Measurements from ENCODE around the gene WWP2. TPM values are rescaled to one million over a fixed set of nuclear protein-coding genes. Genes with fewer than 3 reads are reported as not detected.

WWP2 gene
- 10 to 100 TPM; 32.4 to 44.6 (median 35.4) TPM for polyA plus RNA-seq
- long read RNA-seq, donor 1, result 0 reads
- long read RNA-seq, donor 2, full-length matches to known transcripts, result 3 of 3 reads
- long read RNA-seq, donor 2, partial matches to known transcripts, result 0 of 3 reads
- long read RNA-seq, donor 2, other reads (novel, unspliced or antisense), result 0 of 3 reads
- long read RNA-seq, donor 3, full-length matches to known transcripts, result 1 of 1 reads
- long read RNA-seq, donor 3, partial matches to known transcripts, result 0 of 1 reads
- long read RNA-seq, donor 3, other reads (novel, unspliced or antisense), result 0 of 1 reads
- long read RNA-seq, donor 4, result 0 reads
- long read RNA-seq, donor 5, partial matches to known transcripts, result 0 of 1 reads
- long read RNA-seq, donor 5, other reads (novel, unspliced or antisense), result 0 of 1 reads
- long read RNA-seq, donor 6, partial matches to known transcripts, result 5 of 7 reads
- long read RNA-seq, donor 6, other reads (novel, unspliced or antisense), result 0 of 7 reads
- long read RNA-seq, donor 7, partial matches to known transcripts, result 0 of 1 reads
- long read RNA-seq, donor 7, other reads (novel, unspliced or antisense), result 0 of 1 reads
- long read RNA-seq, donor 8, result 0 reads
- long read RNA-seq, donor 9, full-length matches to known transcripts, result 1 of 1 reads
- long read RNA-seq, donor 9, partial matches to known transcripts, result 0 of 1 reads
- long read RNA-seq, donor 9, other reads (novel, unspliced or antisense), result 0 of 1 reads
- long read RNA-seq, donor 10, full-length matches to known transcripts, result 1 of 11 reads
- long read RNA-seq, donor 10, partial matches to known transcripts, result 10 of 11 reads
- long read RNA-seq, donor 10, other reads (novel, unspliced or antisense), result 0 of 11 reads

GRCh38 chr16:69761983-69762813 is at the start of gene WWP2:
Gene WWP2, plus strand, starts transcription at chr16:69762332. Its CDS starts 24,679 bp downstream, at chr16:69787011.
- DNase-seq, result peak; percentile 82 to 87
- WGBS, 3 donors, result 1% methylated on average over 47 to 68 of the region's 68 CpGs
- H3K27me3 ChIP-seq (ENCODE audit: control insufficient read depth in 3 of 3, insufficient read depth in 3 of 3, low read length in 3 of 3), result no peaks in the 10 kb centered on the region
- H3K4me3 ChIP-seq (ENCODE audit: low read depth in 1 of 3, low read length in 3 of 3), result peak within 1 kb of the TSS; percentile 82 to 100 (median 96)
- H3K4me1 ChIP-seq (ENCODE audit: control insufficient read depth in 3 of 3, insufficient read depth in 2 of 3, low read depth in 1 of 3, low read length in 2 of 3), result peaks cover 0 to 11% (median 4%) of the 10 kb centered on the region in 3 donors
- H3K36me3 ChIP-seq (ENCODE audit: control insufficient read depth in 3 of 3, insufficient read depth in 2 of 3, low read depth in 1 of 3, low read length in 3 of 3), result peaks cover 0 to 8% (median 0%) of the 10 kb centered on the region in 3 donors
- H3K9me3 ChIP-seq (ENCODE audit: control insufficient read depth in 2 of 2, insufficient read depth in 1 of 2, low read depth in 1 of 2, low read length in 1 of 2), result no peaks in the 10 kb centered on the region
- FAIRE-seq, result no peak
- H3K27ac ChIP-seq (ENCODE audit: low read depth in 1 of 3, low read length in 2 of 3), result peak within 1 kb of the TSS; percentile 92 to 98 (median 93)

- no peak for DNase-seq
- Histone ChIP-seq H3K36me3 (ENCODE audit: control insufficient read depth in 3 of 3, insufficient read depth in 2 of 3, low read depth in 1 of 3, low read length in 3 of 3) (peaks cover 3 to 42% (median 4%) of the 10 kb centered on the region in 3 donors), H3K27me3 (ENCODE audit: control insufficient read depth in 3 of 3, insufficient read depth in 3 of 3, low read length in 3 of 3) (no peaks in the 10 kb centered on the region), H3K27ac (ENCODE audit: low read depth in 1 of 3, low read length in 2 of 3) (no peak overlapping the region), H3K4me3 (ENCODE audit: low read depth in 1 of 3, low read length in 3 of 3) (no peak overlapping the region), H3K4me1 (ENCODE audit: control insufficient read depth in 3 of 3, insufficient read depth in 2 of 3, low read depth in 1 of 3, low read length in 2 of 3) (no peaks in the 10 kb centered on the region), H3K9me3 (ENCODE audit: control insufficient read depth in 2 of 2, insufficient read depth in 1 of 2, low read depth in 1 of 2, low read length in 1 of 2) (no peaks in the 10 kb centered on the region)
- 91 to 95% (median 92%) methylated on average over 9 of the region's 9 CpGs for WGBS, 3 donors
- no peak for FAIRE-seq
Observed at GRCh38 chr16:69712914-69713581, 49.1 kb upstream of the WWP2 start.

GRCh38 chr16:69717066-69717465 is 45.1 kb upstream of the WWP2 start:
- peaks cover 4 to 36% (median 6%) of the 10 kb centered on the region in 3 donors for H3K36me3 ChIP-seq (ENCODE audit: control insufficient read depth in 3 of 3, insufficient read depth in 2 of 3, low read depth in 1 of 3, low read length in 3 of 3)
- no peaks in the 10 kb centered on the region for H3K9me3 ChIP-seq (ENCODE audit: control insufficient read depth in 2 of 2, insufficient read depth in 1 of 2, low read depth in 1 of 2, low read length in 1 of 2)
- H3K27ac ChIP-seq (ENCODE audit: low read depth in 1 of 3, low read length in 2 of 3), result no peak overlapping the region
- H3K4me3 ChIP-seq (ENCODE audit: low read depth in 1 of 3, low read length in 3 of 3), result no peak overlapping the region
- no peak for DNase-seq
- peaks cover 0 to under 1% (median 0%) of the 10 kb centered on the region in 3 donors for H3K4me1 ChIP-seq (ENCODE audit: control insufficient read depth in 3 of 3, insufficient read depth in 2 of 3, low read depth in 1 of 3, low read length in 2 of 3)
- 88 to 91% (median 89%) methylated on average over 6 of the region's 6 CpGs for WGBS, 3 donors
- no peaks in the 10 kb centered on the region for H3K27me3 ChIP-seq (ENCODE audit: control insufficient read depth in 3 of 3, insufficient read depth in 3 of 3, low read length in 3 of 3)
- no peak for FAIRE-seq

- H3K36me3 ChIP-seq (ENCODE audit: control insufficient read depth in 3 of 3, insufficient read depth in 2 of 3, low read depth in 1 of 3, low read length in 3 of 3), result peaks cover 2 to 25% (median 3%) of the 10 kb centered on the region in 3 donors
- no peaks in the 10 kb centered on the region for H3K9me3 ChIP-seq (ENCODE audit: control insufficient read depth in 2 of 2, insufficient read depth in 1 of 2, low read depth in 1 of 2, low read length in 1 of 2)
- no peak overlapping the region for H3K27ac ChIP-seq (ENCODE audit: low read depth in 1 of 3, low read length in 2 of 3)
- FAIRE-seq (no peak), DNase-seq (no peak)
- WGBS, 3 donors, result 81 to 85% (median 83%) methylated on average over 10 of the region's 10 CpGs
- H3K4me1 ChIP-seq (ENCODE audit: control insufficient read depth in 3 of 3, insufficient read depth in 2 of 3, low read depth in 1 of 3, low read length in 2 of 3), result peaks cover 0 to 9% (median 0%) of the 10 kb centered on the region in 3 donors
- H3K4me3 ChIP-seq (ENCODE audit: low read depth in 1 of 3, low read length in 3 of 3), result no peak overlapping the region
- H3K27me3 ChIP-seq (ENCODE audit: control insufficient read depth in 3 of 3, insufficient read depth in 3 of 3, low read length in 3 of 3), result no peaks in the 10 kb centered on the region
Observed at GRCh38 chr16:69718111-69718764, 43.9 kb upstream of the WWP2 start.

GRCh38 chr16:69720822-69721430 is 41.2 kb upstream of the WWP2 start:
- FAIRE-seq (no peak), DNase-seq (no peak)
- Histone ChIP-seq H3K27ac (ENCODE audit: low read depth in 1 of 3, low read length in 2 of 3) (no peak overlapping the region), H3K9me3 (ENCODE audit: control insufficient read depth in 2 of 2, insufficient read depth in 1 of 2, low read depth in 1 of 2, low read length in 1 of 2) (no peaks in the 10 kb centered on the region), H3K27me3 (ENCODE audit: control insufficient read depth in 3 of 3, insufficient read depth in 3 of 3, low read length in 3 of 3) (no peaks in the 10 kb centered on the region), H3K36me3 (ENCODE audit: control insufficient read depth in 3 of 3, insufficient read depth in 2 of 3, low read depth in 1 of 3, low read length in 3 of 3) (peaks cover 0 to 14% (median 3%) of the 10 kb centered on the region in 3 donors), H3K4me1 (ENCODE audit: control insufficient read depth in 3 of 3, insufficient read depth in 2 of 3, low read depth in 1 of 3, low read length in 2 of 3) (peaks cover 0 to 27% (median 1%) of the 10 kb centered on the region in 3 donors), H3K4me3 (ENCODE audit: low read depth in 1 of 3, low read length in 3 of 3) (no peak overlapping the region)
- WGBS, 3 donors, result 72 to 87% (median 81%) methylated on average over 10 of the region's 10 CpGs

- Histone ChIP-seq H3K4me1 (ENCODE audit: control insufficient read depth in 3 of 3, insufficient read depth in 2 of 3, low read depth in 1 of 3, low read length in 2 of 3) (peaks cover 0 to 27% (median 1%) of the 10 kb centered on the region in 3 donors), H3K27me3 (ENCODE audit: control insufficient read depth in 3 of 3, insufficient read depth in 3 of 3, low read length in 3 of 3) (no peaks in the 10 kb centered on the region), H3K27ac (ENCODE audit: low read depth in 1 of 3, low read length in 2 of 3) (no peak overlapping the region), H3K9me3 (ENCODE audit: control insufficient read depth in 2 of 2, insufficient read depth in 1 of 2, low read depth in 1 of 2, low read length in 1 of 2) (no peaks in the 10 kb centered on the region), H3K4me3 (ENCODE audit: low read depth in 1 of 3, low read length in 3 of 3) (no peak overlapping the region), H3K36me3 (ENCODE audit: control insufficient read depth in 3 of 3, insufficient read depth in 2 of 3, low read depth in 1 of 3, low read length in 3 of 3) (peaks cover 0 to 12% (median 3%) of the 10 kb centered on the region in 3 donors)
- DNase-seq (no peak), FAIRE-seq (no peak)
- 58 to 92% (median 88%) methylated on average over 5 to 6 of the region's 6 CpGs for WGBS, 3 donors
Observed at GRCh38 chr16:69721441-69721957, 40.6 kb upstream of the WWP2 start.

- no peaks in the 10 kb centered on the region for H3K36me3 ChIP-seq (ENCODE audit: control insufficient read depth in 3 of 3, insufficient read depth in 2 of 3, low read depth in 1 of 3, low read length in 3 of 3)
- FAIRE-seq, result no peak
- peaks cover 0 to 34% (median 1%) of the 10 kb centered on the region in 3 donors for H3K4me1 ChIP-seq (ENCODE audit: control insufficient read depth in 3 of 3, insufficient read depth in 2 of 3, low read depth in 1 of 3, low read length in 2 of 3)
- no peaks in the 10 kb centered on the region for H3K9me3 ChIP-seq (ENCODE audit: control insufficient read depth in 2 of 2, insufficient read depth in 1 of 2, low read depth in 1 of 2, low read length in 1 of 2)
- H3K27ac ChIP-seq (ENCODE audit: low read depth in 1 of 3, low read length in 2 of 3), result peak overlapping the region; percentile 75 to 95 (median 86)
- H3K27me3 ChIP-seq (ENCODE audit: control insufficient read depth in 3 of 3, insufficient read depth in 3 of 3, low read length in 3 of 3), result no peaks in the 10 kb centered on the region
- H3K4me3 ChIP-seq (ENCODE audit: low read depth in 1 of 3, low read length in 3 of 3), result no peak overlapping the region
- DNase-seq, result peak in 1 of 2 donors; percentile 20
- WGBS, 3 donors, result 44 to 78% (median 70%) methylated on average over 2 of the region's 2 CpGs
Observed at GRCh38 chr16:69724414-69724873, 37.7 kb upstream of the WWP2 start.

Data from small intestine (tissue), 16 donors.